ENCODE results near the gene KRT72.

KRT72 gene

GRCh38 chr12:52568111-52568510 lies 33.2 kb downstream of the KRT72 start:
- H3K36me3 ChIP-seq (ENCODE audit: insufficient read depth, low read length): no peaks in the 10 kb centered on the region
- H3K9ac ChIP-seq (ENCODE audit: low read depth, low read length): no peak overlapping the region
- no peaks in the 10 kb centered on the region for H3K9me3 ChIP-seq (ENCODE audit: control insufficient read depth, insufficient read depth, low read length)
- H3K4me1 ChIP-seq (ENCODE audit: insufficient read depth, low read length): no peaks in the 10 kb centered on the region

GRCh38 chr12:52566847-52567291 lies 34.4 kb downstream of the KRT72 start:
- Histone ChIP-seq H3K36me3 (ENCODE audit: insufficient read depth, low read length) (no peaks in the 10 kb centered on the region), H3K9me3 (ENCODE audit: control insufficient read depth, insufficient read depth, low read length) (no peaks in the 10 kb centered on the region), H3K9ac (ENCODE audit: low read depth, low read length) (no peak overlapping the region), H3K4me1 (ENCODE audit: insufficient read depth, low read length) (no peaks in the 10 kb centered on the region)

- H3K36me3 ChIP-seq (ENCODE audit: insufficient read depth, low read length): no peaks in the 10 kb centered on the region
- H3K4me1 ChIP-seq (ENCODE audit: insufficient read depth, low read length): no peaks in the 10 kb centered on the region
- H3K9me3 ChIP-seq (ENCODE audit: control insufficient read depth, insufficient read depth, low read length): no peaks in the 10 kb centered on the region
- H3K9ac ChIP-seq (ENCODE audit: low read depth, low read length): no peak overlapping the region
Measured at GRCh38 chr12:52564582-52564981, 36.7 kb downstream of the KRT72 start.

- Histone ChIP-seq H3K36me3 (ENCODE audit: insufficient read depth, low read length) (no peaks in the 10 kb centered on the region), H3K9me3 (ENCODE audit: control insufficient read depth, insufficient read depth, low read length) (no peaks in the 10 kb centered on the region), H3K9ac (ENCODE audit: low read depth, low read length) (no peak overlapping the region), H3K4me1 (ENCODE audit: insufficient read depth, low read length) (no peaks in the 10 kb centered on the region)
Measured at GRCh38 chr12:52561880-52562449, 39.3 kb downstream of the KRT72 start.

GRCh38 chr12:52559979-52560378 lies 41.3 kb downstream of the KRT72 start:
- no peaks in the 10 kb centered on the region for H3K4me1 ChIP-seq (ENCODE audit: insufficient read depth, low read length)
- H3K36me3 ChIP-seq (ENCODE audit: insufficient read depth, low read length): no peaks in the 10 kb centered on the region
- no peaks in the 10 kb centered on the region for H3K9me3 ChIP-seq (ENCODE audit: control insufficient read depth, insufficient read depth, low read length)
- H3K9ac ChIP-seq (ENCODE audit: low read depth, low read length): no peak overlapping the region

GRCh38 chr12:52558781-52559445 lies 42.4 kb downstream of the KRT72 start:
- Histone ChIP-seq H3K9ac (ENCODE audit: low read depth, low read length) (no peak overlapping the region), H3K9me3 (ENCODE audit: control insufficient read depth, insufficient read depth, low read length) (no peaks in the 10 kb centered on the region), H3K36me3 (ENCODE audit: insufficient read depth, low read length) (no peaks in the 10 kb centered on the region), H3K4me1 (ENCODE audit: insufficient read depth, low read length) (no peaks in the 10 kb centered on the region)

- H3K36me3 ChIP-seq (ENCODE audit: insufficient read depth, low read length): no peaks in the 10 kb centered on the region
- H3K4me1 ChIP-seq (ENCODE audit: insufficient read depth, low read length): no peaks in the 10 kb centered on the region
- no peak overlapping the region for H3K9ac ChIP-seq (ENCODE audit: low read depth, low read length)
- no peaks in the 10 kb centered on the region for H3K9me3 ChIP-seq (ENCODE audit: control insufficient read depth, insufficient read depth, low read length)
Measured at GRCh38 chr12:52557476-52557875, 43.8 kb downstream of the KRT72 start.

- H3K36me3 ChIP-seq (ENCODE audit: insufficient read depth, low read length): no peaks in the 10 kb centered on the region
- no peak overlapping the region for H3K9ac ChIP-seq (ENCODE audit: low read depth, low read length)
- no peaks in the 10 kb centered on the region for H3K4me1 ChIP-seq (ENCODE audit: insufficient read depth, low read length)
- H3K9me3 ChIP-seq (ENCODE audit: control insufficient read depth, insufficient read depth, low read length): no peaks in the 10 kb centered on the region
Measured at GRCh38 chr12:52555577-52555976, 45.7 kb downstream of the KRT72 start.

- H3K9ac ChIP-seq (ENCODE audit: low read depth, low read length): no peak within 1 kb of the TSS
- H3K4me1 ChIP-seq (ENCODE audit: insufficient read depth, low read length): no peaks in the 10 kb centered on the region
- no peaks in the 10 kb centered on the region for H3K9me3 ChIP-seq (ENCODE audit: control insufficient read depth, insufficient read depth, low read length)
- no peaks in the 10 kb centered on the region for H3K36me3 ChIP-seq (ENCODE audit: insufficient read depth, low read length)
Measured at GRCh38 chr12:52552681-52553195, 48.5 kb downstream of the KRT72 start, which contains the start of gene KRT71. Gene KRT71 (minus strand): TSS chr12:52553145. CDS start chr12:52553077, 68 bp downstream.

GRCh38 chr12:52552055-52552454 lies 49.2 kb downstream of the KRT72 start:
- H3K36me3 ChIP-seq (ENCODE audit: insufficient read depth, low read length): no peaks in the 10 kb centered on the region
- H3K9ac ChIP-seq (ENCODE audit: low read depth, low read length): no peak overlapping the region
- no peaks in the 10 kb centered on the region for H3K9me3 ChIP-seq (ENCODE audit: control insufficient read depth, insufficient read depth, low read length)
- H3K4me1 ChIP-seq (ENCODE audit: insufficient read depth, low read length): no peaks in the 10 kb centered on the region

- H3K4me1 ChIP-seq (ENCODE audit: insufficient read depth, low read length): no peaks in the 10 kb centered on the region
- no peaks in the 10 kb centered on the region for H3K9me3 ChIP-seq (ENCODE audit: control insufficient read depth, insufficient read depth, low read length)
- H3K9ac ChIP-seq (ENCODE audit: low read depth, low read length): no peak overlapping the region
- H3K36me3 ChIP-seq (ENCODE audit: insufficient read depth, low read length): no peaks in the 10 kb centered on the region
Measured at GRCh38 chr12:52551216-52551865, 49.9 kb downstream of the KRT72 start.

- no peaks in the 10 kb centered on the region for H3K36me3 ChIP-seq (ENCODE audit: insufficient read depth, low read length)
- no peaks in the 10 kb centered on the region for H3K4me1 ChIP-seq (ENCODE audit: insufficient read depth, low read length)
- no peaks in the 10 kb centered on the region for H3K9me3 ChIP-seq (ENCODE audit: control insufficient read depth, insufficient read depth, low read length)
- H3K9ac ChIP-seq (ENCODE audit: low read depth, low read length): no peak overlapping the region
Measured at GRCh38 chr12:52546126-52546525, 55.1 kb downstream of the KRT72 start.

GRCh38 chr12:52543985-52544883 lies 57.0 kb downstream of the KRT72 start:
- no peak overlapping the region for H3K9ac ChIP-seq (ENCODE audit: low read depth, low read length)
- no peaks in the 10 kb centered on the region for H3K9me3 ChIP-seq (ENCODE audit: control insufficient read depth, insufficient read depth, low read length)
- H3K4me1 ChIP-seq (ENCODE audit: insufficient read depth, low read length): no peaks in the 10 kb centered on the region
- no peaks in the 10 kb centered on the region for H3K36me3 ChIP-seq (ENCODE audit: insufficient read depth, low read length)

- no peaks in the 10 kb centered on the region for H3K9me3 ChIP-seq (ENCODE audit: control insufficient read depth, insufficient read depth, low read length)
- no peak overlapping the region for H3K9ac ChIP-seq (ENCODE audit: low read depth, low read length)
- no peaks in the 10 kb centered on the region for H3K36me3 ChIP-seq (ENCODE audit: insufficient read depth, low read length)
- no peaks in the 10 kb centered on the region for H3K4me1 ChIP-seq (ENCODE audit: insufficient read depth, low read length)
Measured at GRCh38 chr12:52542785-52543318, 58.4 kb downstream of the KRT72 start.
